HG02852 (cell line): ENCODE data around the gene STK32B.

Experiments used
- ATAC-seq: cut with Tn5 transposase; IDR thresholded peaks from one replicate; pipeline ENCODE4 v1.9.1; 2021; ENCODE audit warnings: mild to moderate bottlenecking, moderate library complexity; ENCODE audit not compliant: unreplicated experiment

STK32B gene

GRCh38 chr4:5497489-5497888, 446.2 kb downstream of the STK32B start:
- no peak for ATAC-seq

GRCh38 chr4:5500165-5500564, 448.9 kb downstream of the STK32B start:
- ATAC-seq, result no peak

GRCh38 chr4:5503336-5503936, 452.2 kb downstream of the STK32B start:
- ATAC-seq, result no peak

GRCh38 chr4:5504486-5504885, 453.2 kb downstream of the STK32B start:
- ATAC-seq, result no peak

GRCh38 chr4:5510504-5510903, 459.2 kb downstream of the STK32B start:
- no peak for ATAC-seq

- ATAC-seq, result no peak
These were observed 460.5 kb downstream of the STK32B start for GRCh38 chr4:5511791-5512190.

GRCh38 chr4:5515646-5516045, 464.4 kb downstream of the STK32B start:
- ATAC-seq, result no peak

- ATAC-seq, result no peak
These were observed 466.1 kb downstream of the STK32B start for GRCh38 chr4:5517372-5517771.

- ATAC-seq, result no peak
These were observed 473.4 kb downstream of the STK32B start for GRCh38 chr4:5524446-5525299.

GRCh38 chr4:5526080-5526846, 475.0 kb downstream of the STK32B start:
- ATAC-seq, result no peak

GRCh38 chr4:5527211-5527610, 475.9 kb downstream of the STK32B start:
- ATAC-seq, result no peak

GRCh38 chr4:5528031-5528436, 476.8 kb downstream of the STK32B start:
- ATAC-seq, result no peak

GRCh38 chr4:5532100-5532499, 480.8 kb downstream of the STK32B start:
- ATAC-seq, result no peak

GRCh38 chr4:5539584-5539983, 488.3 kb downstream of the STK32B start:
- no peak for ATAC-seq

- no peak for ATAC-seq
These were observed 489.9 kb downstream of the STK32B start for GRCh38 chr4:5541169-5541568.

- no peak for ATAC-seq
These were observed 492.4 kb downstream of the STK32B start for GRCh38 chr4:5543681-5544080.

GRCh38 chr4:5544762-5545161, 493.5 kb downstream of the STK32B start:
- no peak for ATAC-seq

GRCh38 chr4:5545271-5545670, 494.0 kb downstream of the STK32B start:
- no peak for ATAC-seq

GRCh38 chr4:5547651-5548249, 496.5 kb downstream of the STK32B start:
- no peak for ATAC-seq
